Activated T-cell treated with anti-CD3 and anti-CD28 coated beads, Interleukin-2, amount 50 U/mL, for 24 hours (primary cell): ENCODE measurements around the gene SPEM3.

ENCODE experiments used
- DNase-seq: peaks from one replicate; pipeline ENCODE4 v3.0.0-alpha.2; 2020
- H3K27ac Mint-ChIP-seq: 2 replicates; pipeline ENCODE4 v1.8.0; 2020; ENCODE audit warnings: mild to moderate bottlenecking, mixed read lengths
- H3K27me3 Mint-ChIP-seq: 2 replicates; pipeline ENCODE4 v1.8.0; 2020; ENCODE audit warnings: mixed read lengths
- H3K36me3 Mint-ChIP-seq: 2 replicates; pipeline ENCODE4 v1.8.0; 2020; ENCODE audit warnings: low read depth, mixed read lengths
- H3K4me1 Mint-ChIP-seq: 2 replicates; pipeline ENCODE4 v1.8.0; 2020; ENCODE audit warnings: low read depth, mixed read lengths
- H3K4me3 Mint-ChIP-seq: 2 replicates; pipeline ENCODE4 v1.8.0; 2020; ENCODE audit warnings: mild to moderate bottlenecking, moderate library complexity, mixed read lengths
- H3K9me3 Mint-ChIP-seq: 2 replicates; pipeline ENCODE4 v1.8.0; 2020; ENCODE audit warnings: mixed read lengths

The SPEM3 gene

DNA sequence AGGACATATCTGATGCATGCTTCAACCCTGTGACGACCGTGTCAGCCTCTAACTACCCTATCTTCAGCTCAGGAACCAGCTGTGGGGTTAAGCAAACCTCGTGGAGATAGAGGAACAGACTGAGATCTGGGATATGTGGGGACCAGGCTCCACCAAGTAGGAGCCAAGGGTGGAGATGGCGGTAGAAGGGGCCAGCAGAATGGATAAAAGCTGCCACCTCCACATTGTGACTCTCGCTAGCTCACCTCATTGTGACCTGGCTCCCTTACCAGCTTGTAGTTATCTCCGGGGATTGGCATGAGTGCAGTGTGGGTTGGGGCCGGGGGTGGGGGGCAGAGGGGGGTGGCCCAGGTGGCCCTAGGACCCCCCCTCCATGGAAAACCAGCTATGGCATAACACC is 3.3 kb upstream of the SPEM3 start, which contains the start of gene SPEM2:
SPEM2 (plus strand) TSS at position 301 of the 400 bp plus-strand sequence; CDS start at position 374, 73 bp downstream.
- Mint-ChIP-seq H3K4me1 (no peaks in the 10 kb centered on the region), H3K4me3 (no peak within 1 kb of the TSS), H3K9me3 (no peaks in the 10 kb centered on the region), H3K27me3 (no peaks in the 10 kb centered on the region), H3K36me3 (no peaks in the 10 kb centered on the region), H3K27ac (no peak within 1 kb of the TSS)
- DNase-seq, result no peak

DNA sequence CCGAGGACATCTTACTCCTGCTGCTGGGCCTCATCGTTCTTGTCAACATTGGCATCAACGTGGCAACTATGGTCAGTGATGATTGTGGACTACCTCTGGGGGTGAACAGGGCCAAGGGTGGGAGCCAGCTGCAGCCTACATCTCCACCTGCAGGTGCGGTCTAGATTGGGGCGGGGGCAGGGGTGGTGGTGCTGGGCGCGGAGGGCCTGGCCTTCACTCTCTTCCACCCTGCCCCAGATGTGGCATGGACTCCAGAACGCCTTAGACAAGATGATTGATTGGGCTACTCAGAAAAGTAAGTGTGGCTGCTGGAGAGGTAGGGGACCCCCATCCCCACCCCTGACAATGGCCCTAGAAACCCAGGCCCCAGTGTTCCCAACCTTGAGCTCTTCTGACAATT is 2.9 kb upstream of the SPEM3 start:
- no peak overlapping the region for H3K27ac Mint-ChIP-seq
- H3K9me3 Mint-ChIP-seq, result no peaks in the 10 kb centered on the region

DNA sequence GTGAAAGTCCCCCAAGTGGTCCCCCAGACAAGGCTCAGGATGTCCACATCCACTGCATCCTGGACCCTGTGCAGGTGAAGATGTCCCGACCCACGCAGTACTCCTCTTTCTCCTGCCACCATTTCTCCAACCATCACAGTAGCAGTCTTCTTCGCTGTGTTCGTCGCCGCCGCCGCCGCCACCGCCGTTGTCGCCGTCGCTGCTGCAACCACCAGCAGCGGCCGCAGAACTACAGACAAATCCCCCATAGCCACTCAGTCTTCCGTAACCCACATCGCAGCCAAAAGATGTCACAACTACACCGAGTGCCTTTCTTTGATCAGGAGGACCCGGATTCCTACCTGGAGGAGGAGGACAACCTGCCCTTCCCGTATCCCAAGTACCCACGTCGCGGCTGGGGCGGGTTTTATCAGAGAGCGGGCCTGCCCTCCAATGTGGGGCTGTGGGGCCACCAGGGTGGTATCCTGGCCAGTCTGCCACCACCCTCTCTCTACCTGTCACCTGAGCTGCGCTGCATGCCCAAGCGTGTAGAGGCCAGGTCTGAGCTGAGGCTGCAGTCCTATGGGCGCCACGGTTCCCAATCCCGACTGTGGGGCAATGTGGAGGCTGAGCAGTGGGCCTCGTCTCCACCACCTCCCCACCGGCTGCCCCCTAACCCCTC is 2.3 kb upstream of the SPEM3 start:
- no peaks in the 10 kb centered on the region for H3K4me1 Mint-ChIP-seq
- H3K9me3 Mint-ChIP-seq, result no peaks in the 10 kb centered on the region
- H3K4me3 Mint-ChIP-seq, result no peak overlapping the region
- no peak overlapping the region for H3K27ac Mint-ChIP-seq
- no peaks in the 10 kb centered on the region for H3K36me3 Mint-ChIP-seq
- no peaks in the 10 kb centered on the region for H3K27me3 Mint-ChIP-seq
- DNase-seq, result no peak

More for the DNA sequence above, 2.9 kb upstream of the SPEM3 start:
- Mint-ChIP-seq H3K4me1 (no peaks in the 10 kb centered on the region), H3K36me3 (no peaks in the 10 kb centered on the region), H3K4me3 (no peak overlapping the region), H3K27me3 (no peaks in the 10 kb centered on the region)
- DNase-seq, result no peak

GRCh38 chr17:7426896-7427489 is 1.7 kb upstream of the SPEM3 start:
- Mint-ChIP-seq H3K4me1 (no peaks in the 10 kb centered on the region), H3K27me3 (no peaks in the 10 kb centered on the region), H3K4me3 (no peak overlapping the region), H3K27ac (no peak overlapping the region), H3K9me3 (no peaks in the 10 kb centered on the region), H3K36me3 (no peaks in the 10 kb centered on the region)
- DNase-seq, result no peak

DNA sequence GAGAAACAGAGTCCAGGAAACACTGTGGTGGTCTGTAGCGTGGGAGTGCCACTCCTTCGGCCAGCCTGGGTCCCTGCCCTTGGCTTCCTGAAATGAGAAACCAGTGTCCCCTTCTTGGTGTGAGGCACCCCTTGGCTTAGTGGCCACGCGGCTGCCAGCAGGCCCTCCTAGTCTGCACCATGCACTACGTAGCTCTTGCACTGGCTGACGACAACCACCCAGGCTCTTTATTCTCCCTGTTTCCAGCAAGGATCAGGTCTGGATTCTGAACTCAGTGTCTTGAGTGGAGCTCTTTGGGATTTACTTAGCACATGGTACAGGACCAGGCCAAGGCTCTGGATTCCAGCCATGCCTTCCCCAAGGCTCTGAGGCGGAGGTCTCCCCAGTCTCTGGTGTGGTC is 1.1 kb upstream of the SPEM3 start:
- no peak overlapping the region for H3K27ac Mint-ChIP-seq
- H3K4me1 Mint-ChIP-seq, result no peaks in the 10 kb centered on the region
- no peaks in the 10 kb centered on the region for H3K27me3 Mint-ChIP-seq
- no peaks in the 10 kb centered on the region for H3K9me3 Mint-ChIP-seq
- H3K4me3 Mint-ChIP-seq, result no peak overlapping the region
- no peak for DNase-seq
- no peaks in the 10 kb centered on the region for H3K36me3 Mint-ChIP-seq

- Mint-ChIP-seq H3K27me3 (no peaks in the 10 kb centered on the region), H3K36me3 (no peaks in the 10 kb centered on the region), H3K9me3 (no peaks in the 10 kb centered on the region), H3K4me3 (no peak overlapping the region), H3K4me1 (no peaks in the 10 kb centered on the region), H3K27ac (no peak overlapping the region)
- DNase-seq, result no peak
Measured at GRCh38 chr17:7429722-7430121, 1.1 kb downstream of the SPEM3 start.

DNA sequence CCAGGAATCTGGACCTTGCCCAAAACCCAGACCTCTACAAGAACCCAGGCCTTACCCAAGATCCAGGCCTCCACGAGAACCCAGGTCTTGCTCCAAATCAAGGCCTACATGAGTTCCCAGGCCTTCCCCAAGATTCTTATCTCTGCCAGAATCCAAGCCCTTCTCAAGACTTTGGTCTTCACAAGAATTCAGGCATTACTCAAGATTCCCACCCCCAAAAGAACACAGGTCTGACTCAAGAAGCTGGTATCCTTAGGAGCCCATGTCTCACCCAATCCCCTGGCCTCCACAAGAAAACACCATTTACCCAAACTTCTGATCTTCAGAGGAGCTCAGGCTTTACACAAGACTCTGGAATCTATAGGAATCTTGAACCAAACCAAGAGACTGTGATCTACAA is 2.6 kb downstream of the SPEM3 start:
- peaks cover 12% of the 10 kb centered on the region for H3K4me1 Mint-ChIP-seq
- no peaks in the 10 kb centered on the region for H3K27me3 Mint-ChIP-seq
- H3K9me3 Mint-ChIP-seq, result no peaks in the 10 kb centered on the region
- peaks cover 4% of the 10 kb centered on the region for H3K36me3 Mint-ChIP-seq
- H3K4me3 Mint-ChIP-seq, result no peak overlapping the region
- H3K27ac Mint-ChIP-seq, result no peak overlapping the region
- DNase-seq, result no peak

DNA sequence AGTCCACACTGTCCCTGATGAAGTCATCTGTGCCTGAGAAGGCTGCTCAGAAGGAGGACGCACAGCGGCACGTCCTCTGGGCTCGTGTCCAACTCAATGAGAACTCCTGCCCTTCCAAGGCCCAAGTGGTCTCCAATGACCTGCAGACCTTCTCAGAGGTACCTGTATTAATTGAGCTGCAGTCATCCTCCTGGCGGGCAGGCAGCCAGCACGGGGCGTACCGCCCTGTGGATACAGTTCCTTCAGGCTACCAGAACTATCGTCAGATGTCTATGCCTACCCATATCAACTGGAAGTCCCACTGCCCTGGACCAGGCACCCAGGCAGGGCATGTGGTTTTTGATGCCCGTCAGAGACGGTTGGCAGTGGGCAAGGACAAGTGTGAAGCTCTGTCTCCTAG is 3.6 kb downstream of the SPEM3 start:
- no peak for DNase-seq
- no peaks in the 10 kb centered on the region for H3K9me3 Mint-ChIP-seq
- H3K4me1 Mint-ChIP-seq, result peaks cover 20% of the 10 kb centered on the region
- no peaks in the 10 kb centered on the region for H3K27me3 Mint-ChIP-seq
- no peak overlapping the region for H3K4me3 Mint-ChIP-seq
- no peak overlapping the region for H3K27ac Mint-ChIP-seq
- peaks cover 6% of the 10 kb centered on the region for H3K36me3 Mint-ChIP-seq

DNA sequence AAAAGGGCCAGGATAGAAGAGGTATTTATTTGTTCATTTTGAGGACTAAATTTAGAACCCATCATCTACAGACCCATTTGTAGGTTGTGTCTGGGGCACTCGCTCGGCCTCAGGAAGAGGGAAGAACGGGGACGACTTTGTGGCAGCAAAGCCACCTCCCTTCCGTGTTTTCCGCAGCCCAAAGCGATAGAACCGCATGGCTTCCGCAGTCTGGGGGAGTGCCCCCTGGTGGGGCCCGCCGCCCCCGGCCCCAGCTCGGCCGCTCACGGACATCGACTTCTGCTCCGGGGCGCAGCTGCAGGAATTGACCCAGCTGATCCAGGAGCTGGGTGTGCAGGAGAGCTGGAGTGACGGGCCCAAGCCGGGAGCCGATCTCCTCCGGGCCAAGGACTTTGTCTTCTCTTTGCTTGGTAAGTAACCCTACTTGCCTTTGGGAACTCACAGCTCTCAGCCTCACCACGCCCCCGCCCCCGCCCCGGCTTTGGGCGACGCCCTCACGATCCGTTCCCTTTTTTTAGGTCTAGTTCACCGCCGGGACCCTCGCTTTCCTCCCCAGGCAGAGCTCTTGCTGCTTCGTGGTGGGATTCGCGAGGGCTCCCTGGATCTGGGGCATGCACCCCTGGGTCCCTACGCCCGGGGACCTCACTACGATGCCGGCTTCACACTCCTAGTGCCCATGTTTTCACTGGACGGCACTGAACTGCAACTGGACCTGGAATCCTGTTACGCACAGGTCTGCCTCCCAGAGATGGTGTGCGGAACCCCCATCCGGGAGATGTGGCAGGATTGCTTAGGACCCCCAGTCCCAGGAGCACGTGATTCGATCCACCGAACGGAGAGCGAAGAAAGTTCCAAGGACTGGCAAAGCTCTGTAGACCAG is 7.3 kb downstream of the SPEM3 start:
- peak; percentile 81 for DNase-seq
- Mint-ChIP-seq H3K36me3 (peaks cover 10% of the 10 kb centered on the region), H3K27me3 (peaks cover 22% of the 10 kb centered on the region), H3K4me1 (peaks cover 48% of the 10 kb centered on the region), H3K9me3 (no peaks in the 10 kb centered on the region), H3K4me3 (peak overlapping the region; percentile 91), H3K27ac (peak overlapping the region; percentile 97)

DNA sequence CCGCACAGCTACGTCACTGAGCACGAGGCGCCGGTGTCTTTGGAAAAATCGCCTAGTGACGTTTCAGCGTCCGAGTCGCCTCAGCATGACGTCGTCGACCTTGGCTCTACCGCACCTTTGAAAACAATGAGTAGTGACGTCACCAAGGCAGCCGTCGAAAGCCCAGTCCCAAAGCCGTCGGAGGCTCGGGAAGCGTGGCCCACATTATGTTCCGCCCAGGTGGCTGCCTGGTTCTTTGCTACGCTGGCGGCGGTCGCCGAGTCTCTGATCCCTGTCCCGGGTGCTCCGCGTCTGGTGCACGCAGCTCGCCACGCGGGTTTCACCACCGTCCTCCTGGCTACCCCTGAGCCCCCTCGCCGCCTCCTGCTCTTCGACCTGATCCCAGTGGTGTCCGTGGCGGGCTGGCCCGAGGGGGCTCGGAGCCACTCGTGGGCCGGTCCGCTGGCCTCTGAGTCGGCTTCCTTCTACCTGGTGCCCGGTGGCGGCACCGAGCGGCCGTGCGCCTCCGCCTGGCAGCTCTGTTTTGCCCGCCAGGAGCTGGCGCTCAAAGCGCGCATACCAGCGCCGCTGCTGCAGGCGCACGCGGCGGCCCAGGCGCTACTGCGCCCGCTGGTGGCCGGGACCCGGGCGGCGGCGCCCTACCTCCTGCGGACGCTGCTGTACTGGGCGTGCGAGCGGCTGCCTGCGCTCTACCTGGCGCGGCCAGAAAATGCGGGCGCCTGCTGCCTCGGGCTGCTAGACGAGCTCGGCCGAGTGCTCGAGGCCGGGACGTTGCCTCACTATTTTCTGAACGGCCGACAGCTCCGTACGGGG is 8.1 kb downstream of the SPEM3 start:
- Mint-ChIP-seq H3K9me3 (no peaks in the 10 kb centered on the region), H3K36me3 (peaks cover 10% of the 10 kb centered on the region), H3K27ac (peak overlapping the region; percentile 97), H3K4me3 (peak overlapping the region; percentile 91), H3K4me1 (peaks cover 49% of the 10 kb centered on the region), H3K27me3 (peaks cover 30% of the 10 kb centered on the region)
- DNase-seq, result peak; percentile 89

DNA sequence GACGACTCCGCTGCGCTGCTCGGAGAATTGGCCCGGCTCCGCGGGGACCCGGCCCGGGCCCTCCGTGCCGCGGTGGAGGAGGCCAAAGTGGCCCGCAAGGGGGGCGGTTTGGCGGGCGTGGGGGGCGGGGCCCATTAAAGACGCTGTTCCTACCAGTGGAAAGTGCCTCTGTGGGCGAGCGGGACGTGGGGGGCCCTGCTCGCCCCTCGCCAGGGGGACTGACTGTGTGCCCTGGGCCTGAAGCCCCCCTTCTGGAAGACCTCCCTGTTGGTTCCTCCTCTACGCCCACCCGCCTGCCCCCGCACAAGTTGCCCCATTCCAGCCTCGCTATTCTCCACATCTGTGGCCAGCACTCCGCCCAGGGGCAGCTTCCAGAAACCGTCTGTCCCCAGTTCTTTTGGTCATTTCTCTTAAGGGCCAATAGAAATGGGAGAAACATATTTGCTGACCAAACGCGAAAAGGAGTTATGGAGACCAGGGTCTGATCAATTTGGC is 8.8 kb downstream of the SPEM3 start:
- Mint-ChIP-seq H3K4me3 (peak overlapping the region; percentile 91), H3K36me3 (peaks cover 10% of the 10 kb centered on the region), H3K4me1 (peaks cover 49% of the 10 kb centered on the region), H3K9me3 (no peaks in the 10 kb centered on the region), H3K27ac (no peak overlapping the region), H3K27me3 (peaks cover 35% of the 10 kb centered on the region)
- no peak for DNase-seq

DNA sequence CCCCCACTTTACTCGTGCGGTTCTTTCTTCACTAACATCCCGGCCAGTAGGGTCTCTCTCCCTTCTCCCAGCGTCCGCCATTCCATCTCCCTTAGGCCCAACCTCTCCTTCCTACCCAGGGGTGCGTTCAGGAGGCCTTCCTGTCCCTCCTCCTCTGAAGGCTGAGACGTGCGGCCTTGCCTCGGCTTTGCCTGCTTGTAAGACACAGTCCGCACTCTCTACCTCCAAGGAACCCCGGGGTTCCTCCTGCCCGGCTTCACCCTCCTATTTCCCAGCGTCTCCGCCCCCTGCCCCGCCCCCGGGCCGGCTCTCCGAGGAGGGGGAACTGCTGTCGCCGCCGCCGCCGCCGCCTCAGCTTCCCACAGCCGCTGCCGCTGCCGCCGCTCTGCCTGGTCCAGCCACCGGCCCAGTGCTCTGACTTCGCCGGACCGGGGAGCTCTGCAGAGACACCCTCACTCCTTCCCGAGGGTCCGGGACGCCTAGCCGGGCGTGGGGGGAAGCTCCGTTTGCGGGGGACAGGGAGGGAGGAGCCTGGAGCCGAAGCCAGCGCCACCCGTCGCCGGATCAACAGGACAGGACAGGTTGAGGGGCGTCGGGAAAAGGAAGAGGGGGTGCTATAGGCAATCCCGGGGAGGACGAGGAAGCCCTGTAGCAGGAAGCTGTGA is 9.4 kb downstream of the SPEM3 start:
- peak overlapping the region; percentile 91 for H3K4me3 Mint-ChIP-seq
- H3K4me1 Mint-ChIP-seq, result peaks cover 49% of the 10 kb centered on the region
- H3K36me3 Mint-ChIP-seq, result peaks cover 10% of the 10 kb centered on the region
- no peaks in the 10 kb centered on the region for H3K9me3 Mint-ChIP-seq
- DNase-seq, result peak; percentile 76
- no peak overlapping the region for H3K27ac Mint-ChIP-seq
- peaks cover 42% of the 10 kb centered on the region for H3K27me3 Mint-ChIP-seq

DNA sequence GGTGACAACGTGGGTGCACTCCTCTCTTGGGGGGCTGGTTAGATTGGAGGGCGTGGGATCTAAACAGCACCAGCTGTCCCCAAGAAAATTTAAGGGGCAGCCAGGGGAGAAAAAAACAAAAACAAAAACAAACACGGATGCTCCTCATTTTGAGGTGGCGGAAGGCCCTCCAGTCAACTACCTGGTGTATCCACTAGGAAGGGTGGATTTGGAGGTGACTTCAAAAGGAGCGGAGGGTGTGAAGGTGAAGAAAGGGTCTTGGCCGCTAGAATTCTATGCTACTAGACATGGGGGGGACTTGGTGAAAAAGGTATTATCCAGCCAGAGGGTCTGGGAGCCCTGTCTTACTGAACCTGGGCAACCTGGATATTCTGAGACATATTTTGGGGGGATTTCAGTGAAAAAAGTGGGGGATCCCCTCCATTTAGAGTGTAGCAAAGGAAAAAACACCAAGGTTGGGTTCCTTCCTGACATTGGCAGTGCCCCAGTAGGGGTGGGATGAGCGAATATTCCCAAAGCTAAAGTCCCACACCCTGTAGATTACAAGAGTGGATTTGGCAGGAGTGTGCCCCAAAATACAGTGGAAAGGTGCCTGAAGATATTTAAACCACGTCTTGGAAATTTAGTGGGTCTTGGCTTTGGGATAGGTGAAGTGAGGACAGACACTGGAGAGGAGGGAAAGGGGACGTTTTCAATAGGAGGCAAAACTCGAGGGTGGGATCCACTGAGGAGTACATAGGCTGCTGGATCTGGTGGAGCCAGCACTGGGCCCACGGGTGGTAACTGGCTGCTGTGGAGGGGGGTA is 10.2 kb downstream of the SPEM3 start:
- no peak overlapping the region for H3K27ac Mint-ChIP-seq
- H3K4me1 Mint-ChIP-seq, result peaks cover 49% of the 10 kb centered on the region
- no peak for DNase-seq
- peak overlapping the region; percentile 91 for H3K4me3 Mint-ChIP-seq
- peaks cover 50% of the 10 kb centered on the region for H3K27me3 Mint-ChIP-seq
- peaks cover 10% of the 10 kb centered on the region for H3K36me3 Mint-ChIP-seq
- H3K9me3 Mint-ChIP-seq, result no peaks in the 10 kb centered on the region
